HFFc6 (cell line): ENCODE data around the gene NOSTRIN. TPM values are rescaled to one million over a fixed set of nuclear protein-coding genes. Genes with fewer than 3 reads are reported as not detected.

Experiments
- DNase-seq: peaks from one replicate; pipeline ENCODE4 v3.0.0-alpha.2; 2018
- H3K27ac Mint-ChIP-seq: 2 replicates; pipeline ENCODE4 v1.8.0; 2020; ENCODE audit warnings: mild to moderate bottlenecking, mixed read lengths
- H3K27me3 Mint-ChIP-seq: 2 replicates; pipeline ENCODE4 v1.8.0; 2021; ENCODE audit warnings: mild to moderate bottlenecking, moderate library complexity, mixed read lengths; ENCODE audit not compliant: insufficient read depth
- H3K36me3 Mint-ChIP-seq: 2 replicates; pipeline ENCODE4 v1.8.0; 2021; ENCODE audit warnings: low read depth, mixed read lengths
- H3K4me1 Mint-ChIP-seq: 2 replicates; pipeline ENCODE4 v1.8.0; 2020; ENCODE audit warnings: low read depth, mixed read lengths
- H3K4me3 Mint-ChIP-seq: 2 replicates; pipeline ENCODE4 v1.8.0; 2020; ENCODE audit warnings: mild to moderate bottlenecking, moderate library complexity, mixed read lengths
- H3K9me3 Mint-ChIP-seq: 2 replicates; pipeline ENCODE4 v1.8.0; 2020; ENCODE audit warnings: mild to moderate bottlenecking, mixed read lengths
- total RNA-seq, 6 experiments: library from RNA; stranded (reverse); fragmentation: NEBNext Ultra II Directional; extraction: Animal tissue kit (Norgen Biotek cat#: 25700); gene quantifications; 2 replicates in 1 of 6; 3 replicates in 5 of 6; pipeline ENCODE4 v1.2.3, GENCODE V29; 2021
- TF ChIP-seq, protein P1 (sequence below): fragments of 200-600 bp; sonication (generic); IDR thresholded peaks from 2 replicates; pipeline ENCODE4 v1.5.0; 2021; ENCODE audit warnings: antibody characterized with exemption, mild to moderate bottlenecking

Gene NOSTRIN
- total RNA-seq, 6 experiments from 2014 or later, result not detected

- DNase-seq, result peak; percentile 70
- Mint-ChIP-seq H3K27ac (no peak overlapping the region), H3K4me3 (no peak overlapping the region), H3K4me1 (no peaks in the 10 kb centered on the region), H3K36me3 (peaks cover 5% of the 10 kb centered on the region; the same call in 1 of the 2 replicates), H3K9me3 (no peaks in the 10 kb centered on the region), H3K27me3 (no peaks in the 10 kb centered on the region; the same call in 1 of the 2 replicates)
- TF ChIP-seq, protein P1, sequence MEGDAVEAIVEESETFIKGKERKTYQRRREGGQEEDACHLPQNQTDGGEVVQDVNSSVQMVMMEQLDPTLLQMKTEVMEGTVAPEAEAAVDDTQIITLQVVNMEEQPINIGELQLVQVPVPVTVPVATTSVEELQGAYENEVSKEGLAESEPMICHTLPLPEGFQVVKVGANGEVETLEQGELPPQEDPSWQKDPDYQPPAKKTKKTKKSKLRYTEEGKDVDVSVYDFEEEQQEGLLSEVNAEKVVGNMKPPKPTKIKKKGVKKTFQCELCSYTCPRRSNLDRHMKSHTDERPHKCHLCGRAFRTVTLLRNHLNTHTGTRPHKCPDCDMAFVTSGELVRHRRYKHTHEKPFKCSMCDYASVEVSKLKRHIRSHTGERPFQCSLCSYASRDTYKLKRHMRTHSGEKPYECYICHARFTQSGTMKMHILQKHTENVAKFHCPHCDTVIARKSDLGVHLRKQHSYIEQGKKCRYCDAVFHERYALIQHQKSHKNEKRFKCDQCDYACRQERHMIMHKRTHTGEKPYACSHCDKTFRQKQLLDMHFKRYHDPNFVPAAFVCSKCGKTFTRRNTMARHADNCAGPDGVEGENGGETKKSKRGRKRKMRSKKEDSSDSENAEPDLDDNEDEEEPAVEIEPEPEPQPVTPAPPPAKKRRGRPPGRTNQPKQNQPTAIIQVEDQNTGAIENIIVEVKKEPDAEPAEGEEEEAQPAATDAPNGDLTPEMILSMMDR, result peak; percentile 94
These were observed 28.5 kb upstream of the NOSTRIN start for GRCh38 chr2:168773719-168774521.

GRCh38 chr2:168775837-168776236 lies 26.6 kb upstream of the NOSTRIN start:
- Mint-ChIP-seq H3K9me3 (no peaks in the 10 kb centered on the region), H3K27ac (no peak overlapping the region), H3K36me3 (no peaks in the 10 kb centered on the region), H3K27me3 (peaks cover 4% of the 10 kb centered on the region; the same call in 1 of the 2 replicates), H3K4me1 (no peaks in the 10 kb centered on the region), H3K4me3 (no peak overlapping the region)
- DNase-seq, result no peak
- TF ChIP-seq, protein P1, result no peak

DNA sequence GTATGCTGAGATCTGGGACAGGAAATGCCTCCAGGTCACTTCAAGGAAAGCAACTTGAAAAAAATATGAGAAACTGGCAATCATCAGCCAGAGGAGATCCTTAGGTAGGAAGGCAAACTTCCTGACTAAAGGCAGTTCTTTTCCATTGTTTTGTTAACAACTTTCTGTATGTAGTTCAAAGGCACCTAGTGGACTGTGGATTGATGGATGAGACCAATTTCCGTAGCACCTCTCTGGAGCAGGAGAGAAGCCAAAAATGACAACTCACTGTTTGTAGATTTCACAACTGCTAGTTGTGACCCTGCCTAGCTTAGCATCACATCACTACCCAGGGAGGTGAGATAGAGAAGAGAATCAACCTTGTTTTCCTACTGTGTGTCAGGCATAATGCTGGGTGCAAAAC lies 21.8 kb upstream of the NOSTRIN start:
- Mint-ChIP-seq H3K9me3 (no peaks in the 10 kb centered on the region), H3K36me3 (no peaks in the 10 kb centered on the region), H3K27ac (no peak overlapping the region), H3K4me1 (no peaks in the 10 kb centered on the region), H3K4me3 (no peak overlapping the region), H3K27me3 (peaks cover 6% of the 10 kb centered on the region)
- DNase-seq, result no peak
- TF ChIP-seq, protein P1, result no peak

GRCh38 chr2:168781191-168781817 lies 21.1 kb upstream of the NOSTRIN start:
- DNase-seq, result no peak
- Mint-ChIP-seq H3K27me3 (peaks cover 6% of the 10 kb centered on the region), H3K27ac (no peak overlapping the region), H3K36me3 (no peaks in the 10 kb centered on the region), H3K9me3 (no peaks in the 10 kb centered on the region), H3K4me3 (no peak overlapping the region), H3K4me1 (no peaks in the 10 kb centered on the region)
- TF ChIP-seq, protein P1, result no peak

GRCh38 chr2:168782271-168782670 lies 20.2 kb upstream of the NOSTRIN start:
- no peak overlapping the region for H3K27ac Mint-ChIP-seq
- DNase-seq, result no peak
- no peaks in the 10 kb centered on the region for H3K4me1 Mint-ChIP-seq
- TF ChIP-seq, protein P1, result no peak
- H3K36me3 Mint-ChIP-seq, result no peaks in the 10 kb centered on the region
- H3K4me3 Mint-ChIP-seq, result no peak overlapping the region
- H3K27me3 Mint-ChIP-seq, result peaks cover 8% of the 10 kb centered on the region
- H3K9me3 Mint-ChIP-seq, result no peaks in the 10 kb centered on the region
